Osteoblast (primary cell): ENCODE results near the gene SEMA3B. TPM values are rescaled to one million over a fixed set of nuclear protein-coding genes. Genes with fewer than 3 reads are reported as not detected.

Source experiments
- DNase-seq: peaks from one replicate; pipeline ENCODE4 v3.0.0; 2011; ENCODE audit warnings: low spot score, mixed read lengths; ENCODE audit not compliant: insufficient read length; ENCODE audit errors: missing footprints
- H2AFZ ChIP-seq: 2 replicates; pipeline ENCODE4 v1.6.0; 2011; ENCODE audit warnings: mild to moderate bottlenecking, low read length
- H3K27ac ChIP-seq: 2 replicates; pipeline ENCODE4 v1.5.1; 2011; ENCODE audit warnings: mild to moderate bottlenecking, low read depth, low read length, moderate library complexity
- H3K27me3 ChIP-seq: 2 replicates; pipeline ENCODE4 v1.6.0; 2012; ENCODE audit warnings: mild to moderate bottlenecking, control low read depth, inconsistent platforms, low read length, moderate library complexity; ENCODE audit not compliant: insufficient read depth
- H3K36me3 ChIP-seq: 2 replicates; pipeline ENCODE4 v1.5.1; 2011; ENCODE audit warnings: mild to moderate bottlenecking, low read length, control low read depth, moderate library complexity; ENCODE audit not compliant: insufficient read depth
- H3K4me1 ChIP-seq: 2 replicates; pipeline ENCODE4 v1.5.1; 2011; ENCODE audit warnings: mild to moderate bottlenecking, low read length, control low read depth, moderate library complexity; ENCODE audit not compliant: insufficient read depth
- H3K4me2 ChIP-seq: 2 replicates; pipeline ENCODE4 v1.6.0; 2011; ENCODE audit warnings: mild to moderate bottlenecking, low read length; ENCODE audit not compliant: insufficient read depth
- H3K4me3 ChIP-seq: fragments of 200-600 bp; sonication (generic); 3 replicates; pipeline ENCODE4 v1.5.1; 2012; ENCODE audit warnings: mild to moderate bottlenecking, low read length, inconsistent platforms; ENCODE audit not compliant: insufficient read depth
- H3K79me2 ChIP-seq: 2 replicates; pipeline ENCODE4 v1.6.0; 2012; ENCODE audit warnings: mild to moderate bottlenecking, low read length, control low read depth, inconsistent platforms; ENCODE audit not compliant: insufficient read depth
- H3K9me3 ChIP-seq: 2 replicates; pipeline ENCODE4 v1.5.1; 2011; ENCODE audit warnings: low read depth, low read length, control low read depth
- H4K20me1 ChIP-seq: 2 replicates; pipeline ENCODE4 v1.6.0; 2012; ENCODE audit warnings: mild to moderate bottlenecking, low read length, control low read depth; ENCODE audit not compliant: insufficient read depth
- total RNA-seq: library from RNA; depleted of rRNA; stranded (reverse); fragments of >200 nt; gene quantifications from 2 replicates; pipeline ENCODE4 v1.2.3, GENCODE V29; 2012
- TF ChIP-seq, protein P1 (sequence below): IDR thresholded peaks from 2 replicates; pipeline ENCODE4 v1.5.1; 2011; ENCODE audit warnings: mild to moderate bottlenecking, low read depth, low read length, moderate library complexity; ENCODE audit errors: extremely low read depth

Gene SEMA3B
- total RNA-seq, 1 donor, result 10.1 TPM

DNA sequence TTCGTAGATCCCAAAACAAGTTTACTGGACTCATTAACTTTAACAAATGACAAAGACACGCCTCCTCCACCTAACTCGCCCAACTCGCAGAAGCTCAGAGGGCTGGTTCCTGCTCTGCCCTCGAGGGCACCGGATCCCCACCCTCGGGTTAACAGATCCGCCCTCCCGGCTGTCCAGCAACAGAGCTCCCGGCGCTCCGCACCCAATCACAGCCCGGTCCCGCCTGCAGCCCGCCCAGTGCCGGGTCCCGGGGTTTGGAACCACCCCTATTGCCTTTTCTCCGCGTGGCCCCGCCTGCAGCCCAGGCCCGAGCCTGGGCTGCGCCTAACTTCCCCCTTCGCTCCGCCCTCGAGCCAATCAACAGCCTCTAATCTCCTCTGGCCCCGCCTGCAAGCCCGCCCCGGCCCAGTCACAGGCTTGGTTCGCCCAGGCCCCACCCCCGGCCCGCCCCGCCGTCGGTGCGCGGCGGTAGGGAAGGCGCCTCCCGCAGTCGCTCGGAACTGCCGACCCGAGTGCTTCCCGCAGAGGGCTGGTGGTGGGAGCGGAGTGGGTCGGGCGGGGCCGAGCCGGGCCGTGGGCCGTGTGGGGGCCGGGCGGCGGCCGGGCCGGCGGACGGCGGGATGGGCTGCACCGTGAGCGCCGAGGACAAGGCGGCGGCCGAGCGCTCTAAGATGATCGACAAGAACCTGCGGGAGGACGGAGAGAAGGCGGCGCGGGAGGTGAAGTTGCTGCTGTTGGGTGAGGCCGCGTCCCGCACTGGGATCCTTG, 33.0 kb upstream of the SEMA3B start, which contains the start of gene GNAI2:
Gene GNAI2 (plus strand): TSS at position 489 of the 768 bp plus-strand sequence. CDS start 132 bp downstream, at position 621.
- Histone ChIP-seq H3K4me1 (peaks cover 21% of the 10 kb centered on the region), H3K4me3 (peak within 1 kb of the TSS; percentile 98), H2AFZ (peak within 1 kb of the TSS; percentile 35), H3K9me3 (no peaks in the 10 kb centered on the region), H3K79me2 (peaks cover 49% of the 10 kb centered on the region), H4K20me1 (peaks cover 36% of the 10 kb centered on the region), H3K27ac (peak within 1 kb of the TSS; percentile 78), H3K4me2 (peak within 1 kb of the TSS; percentile 99), H3K27me3 (no peaks in the 10 kb centered on the region), H3K36me3 (peaks cover 10% of the 10 kb centered on the region)
- TF ChIP-seq, protein P1, sequence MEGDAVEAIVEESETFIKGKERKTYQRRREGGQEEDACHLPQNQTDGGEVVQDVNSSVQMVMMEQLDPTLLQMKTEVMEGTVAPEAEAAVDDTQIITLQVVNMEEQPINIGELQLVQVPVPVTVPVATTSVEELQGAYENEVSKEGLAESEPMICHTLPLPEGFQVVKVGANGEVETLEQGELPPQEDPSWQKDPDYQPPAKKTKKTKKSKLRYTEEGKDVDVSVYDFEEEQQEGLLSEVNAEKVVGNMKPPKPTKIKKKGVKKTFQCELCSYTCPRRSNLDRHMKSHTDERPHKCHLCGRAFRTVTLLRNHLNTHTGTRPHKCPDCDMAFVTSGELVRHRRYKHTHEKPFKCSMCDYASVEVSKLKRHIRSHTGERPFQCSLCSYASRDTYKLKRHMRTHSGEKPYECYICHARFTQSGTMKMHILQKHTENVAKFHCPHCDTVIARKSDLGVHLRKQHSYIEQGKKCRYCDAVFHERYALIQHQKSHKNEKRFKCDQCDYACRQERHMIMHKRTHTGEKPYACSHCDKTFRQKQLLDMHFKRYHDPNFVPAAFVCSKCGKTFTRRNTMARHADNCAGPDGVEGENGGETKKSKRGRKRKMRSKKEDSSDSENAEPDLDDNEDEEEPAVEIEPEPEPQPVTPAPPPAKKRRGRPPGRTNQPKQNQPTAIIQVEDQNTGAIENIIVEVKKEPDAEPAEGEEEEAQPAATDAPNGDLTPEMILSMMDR, result no peak
- peak; percentile 100 for DNase-seq

DNA sequence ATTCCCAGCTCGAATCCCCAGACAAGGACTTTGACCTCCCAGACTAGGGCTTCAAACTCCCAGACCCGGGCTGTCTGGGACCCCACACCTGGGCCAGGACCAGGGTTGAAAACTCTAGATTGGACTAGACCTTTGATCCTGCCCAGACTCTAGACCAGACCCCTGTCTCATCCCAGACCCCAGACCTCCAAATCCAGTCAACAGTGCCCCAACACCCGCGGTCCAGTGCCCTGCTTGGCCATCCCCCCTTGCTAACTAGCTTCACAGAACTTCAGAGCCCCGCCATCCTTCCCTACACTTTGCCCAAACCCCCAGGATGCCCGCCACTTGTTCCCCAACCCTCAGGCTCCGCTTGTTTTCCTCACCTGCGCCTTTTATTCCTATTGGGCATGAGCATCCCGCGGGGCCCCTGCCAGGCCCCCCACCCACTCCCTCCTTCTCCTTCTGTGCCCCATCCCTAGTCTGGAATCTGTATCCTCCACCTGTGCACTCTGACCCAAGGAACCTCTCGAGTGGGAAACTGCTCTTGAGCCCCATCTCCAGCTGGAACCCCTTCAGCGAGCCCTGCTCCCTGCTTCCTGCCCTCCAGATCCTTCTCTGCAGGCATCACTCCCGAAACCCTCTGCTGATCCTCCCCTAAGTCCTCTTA, 32.3 kb upstream of the SEMA3B start:
- H3K36me3 ChIP-seq, result peaks cover 10% of the 10 kb centered on the region
- peaks cover 42% of the 10 kb centered on the region for H4K20me1 ChIP-seq
- H3K27ac ChIP-seq, result peak overlapping the region; percentile 78
- H3K4me1 ChIP-seq, result peaks cover 21% of the 10 kb centered on the region
- no peak overlapping the region for H2AFZ ChIP-seq
- peak overlapping the region; percentile 98 for H3K4me3 ChIP-seq
- peaks cover 56% of the 10 kb centered on the region for H3K79me2 ChIP-seq
- DNase-seq, result peak; percentile 69
- TF ChIP-seq, protein P1, result no peak
- no peaks in the 10 kb centered on the region for H3K9me3 ChIP-seq
- peak overlapping the region; percentile 99 for H3K4me2 ChIP-seq
- H3K27me3 ChIP-seq, result no peaks in the 10 kb centered on the region

DNA sequence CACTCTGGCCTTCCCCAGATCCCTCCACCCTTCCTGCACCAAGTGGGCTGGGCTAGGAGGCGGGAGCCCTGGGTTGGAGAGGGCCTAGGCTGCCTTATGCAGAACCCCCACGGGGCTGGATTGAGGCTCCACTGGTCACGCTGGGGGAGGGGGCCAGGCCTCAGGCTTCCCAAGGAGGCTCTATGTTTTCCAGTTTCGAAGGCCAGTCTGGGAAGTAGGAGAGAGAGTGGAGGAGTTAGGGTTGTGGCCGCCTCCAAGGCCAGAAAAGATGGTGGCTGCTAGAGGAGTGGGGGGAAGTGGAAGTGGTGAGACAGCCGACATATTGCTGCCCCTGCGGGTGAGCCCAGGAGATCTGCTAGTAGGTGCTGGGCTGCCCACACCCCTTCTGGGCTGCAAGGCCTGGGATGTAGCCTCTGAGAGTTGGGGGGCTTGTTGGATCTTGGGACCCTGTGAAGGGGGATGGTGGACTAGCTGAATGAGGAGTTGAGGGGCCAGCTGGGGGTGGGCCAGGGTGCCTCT, 31.8 kb upstream of the SEMA3B start:
- Histone ChIP-seq H3K79me2 (peaks cover 62% of the 10 kb centered on the region), H3K27me3 (no peaks in the 10 kb centered on the region), H3K27ac (peak overlapping the region; percentile 78), H3K4me1 (peaks cover 25% of the 10 kb centered on the region), H3K36me3 (peaks cover 10% of the 10 kb centered on the region), H2AFZ (no peak overlapping the region), H4K20me1 (peaks cover 48% of the 10 kb centered on the region), H3K9me3 (no peaks in the 10 kb centered on the region), H3K4me3 (peak overlapping the region; percentile 98), H3K4me2 (peak overlapping the region; percentile 99)
- peak; percentile 93 for DNase-seq
- TF ChIP-seq, protein P1, result no peak
